Tibial artery (tissue), 4 donors: ENCODE measurements around the gene C1orf226.

Experiments
- DNase-seq, 2 donors: peaks; one replicate each; pipeline ENCODE4 v3.0.0-alpha.2; 2019
- H3K27ac ChIP-seq, 2 donors: fragments of 200-600 bp; sonication (generic) in 1 of 2; 1 replicate in 1 of 2; 2 replicates in 1 of 2; pipeline ENCODE4 v1.5.1; 2018 to 2019; ENCODE audit warnings: mild to moderate bottlenecking in 1 of 2
- H3K27me3 ChIP-seq, 2 donors: fragments of 200-600 bp; sonication (generic) in 1 of 2; one replicate each; pipeline versions ENCODE4 v1.5.1 to v1.6.0; 2016 to 2019
- H3K36me3 ChIP-seq, 3 donors: fragments of 200-600 bp; sonication (generic) in 2 of 3; one replicate each; pipeline ENCODE4 v1.5.1; 2016 to 2019; ENCODE audit warnings: mild to moderate bottlenecking in 2 of 3
- H3K4me1 ChIP-seq, 4 donors: fragments of 200-600 bp; sonication (generic) in 2 of 4; 1 replicate in 3 of 4; 2 replicates in 1 of 4; pipeline ENCODE4 v1.5.1; 2016 to 2019
- H3K4me3 ChIP-seq, 2 donors: fragments of 200-600 bp; sonication (generic) in 1 of 2; 1 replicate in 1 of 2; 2 replicates in 1 of 2; pipeline ENCODE4 v1.5.1; 2018 to 2019; ENCODE audit warnings: mild to moderate bottlenecking in 2 of 2
- H3K9me3 ChIP-seq, 3 donors: fragments of 200-600 bp; sonication (generic) in 1 of 3; one replicate each; pipeline ENCODE4 v1.5.1; 2016 to 2019
- CTCF ChIP-seq, 2 experiments: fragments of 200-600 bp in 1 of 2; fragments of 450-650 bp in 1 of 2; IDR thresholded peaks; one replicate each; pipeline ENCODE4 v1.5.1; 2017 to 2019; ENCODE audit warnings: antibody characterized with exemption in 2 of 2, mild to moderate bottlenecking in 1 of 2, moderate library complexity in 1 of 2
- intact Hi-C: fragments of 100-400 bp; cut with DNase I; formaldehyde crosslinking; loops from one replicate; pipeline ENCODE4 v1.15.0; 2023; ENCODE audit warnings: low total_unique reads

Gene C1orf226

GRCh38 chr1:162366149-162366548 is 15.4 kb upstream of the C1orf226 start:
- TF ChIP-seq CTCF (IDR thresholded peaks at IDR 0.05) = no peak
- Histone ChIP-seq H3K27me3 (no peaks in the 10 kb centered on the region), H3K4me3 (no peak overlapping the region), H3K27ac (no peak overlapping the region), H3K9me3 (no peaks in the 10 kb centered on the region), H3K4me1 (no peaks in the 10 kb centered on the region), H3K36me3 (peaks cover 0 to 19% (median 0%) of the 10 kb centered on the region in 3 donors)
- intact Hi-C loops = no loop called here
- no peak for DNase-seq

GRCh38 chr1:162366671-162367070 is 14.9 kb upstream of the C1orf226 start:
- H3K9me3 ChIP-seq = no peaks in the 10 kb centered on the region
- intact Hi-C loops = no loop called here

GRCh38 chr1:162367073-162367472 is 14.5 kb upstream of the C1orf226 start:
- intact Hi-C loops = no loop called here
- H3K4me3 ChIP-seq = peak overlapping the region; percentile 13 to 34
- no peak for TF ChIP-seq CTCF (IDR thresholded peaks at IDR 0.05)
- DNase-seq = no peak
- H3K36me3 ChIP-seq = peaks cover 0 to 19% (median 0%) of the 10 kb centered on the region in 3 donors
- H3K9me3 ChIP-seq = no peaks in the 10 kb centered on the region
- H3K4me1 ChIP-seq = no peaks in the 10 kb centered on the region
- H3K27me3 ChIP-seq = no peaks in the 10 kb centered on the region
- H3K27ac ChIP-seq = no peak overlapping the region

More at GRCh38 chr1:162366671-162367070, 14.9 kb upstream of the C1orf226 start:
- DNase-seq = no peak
- TF ChIP-seq CTCF (IDR thresholded peaks at IDR 0.05) = no peak
- H3K36me3 ChIP-seq = peaks cover 0 to 19% (median 0%) of the 10 kb centered on the region in 3 donors
- no peaks in the 10 kb centered on the region for H3K27me3 ChIP-seq
- peak overlapping the region; percentile 13 to 34 for H3K4me3 ChIP-seq
- no peaks in the 10 kb centered on the region for H3K4me1 ChIP-seq
- H3K27ac ChIP-seq = no peak overlapping the region

GRCh38 chr1:162367772-162368171 is 13.8 kb upstream of the C1orf226 start:
- intact Hi-C loops = no loop called here
- Histone ChIP-seq H3K4me1 (no peaks in the 10 kb centered on the region), H3K27ac (no peak overlapping the region), H3K36me3 (peaks cover 0 to 19% (median 0%) of the 10 kb centered on the region in 3 donors), H3K27me3 (no peaks in the 10 kb centered on the region), H3K9me3 (no peaks in the 10 kb centered on the region), H3K4me3 (no peak overlapping the region)
- no peak for DNase-seq
- TF ChIP-seq CTCF (IDR thresholded peaks at IDR 0.05) = no peak

GRCh38 chr1:162368451-162368850 is 13.1 kb upstream of the C1orf226 start:
- no peak for DNase-seq

More at GRCh38 chr1:162368451-162368850, 13.1 kb upstream of the C1orf226 start:
- H3K27me3 ChIP-seq = no peaks in the 10 kb centered on the region
- no peak for TF ChIP-seq CTCF (IDR thresholded peaks at IDR 0.05)
- intact Hi-C loops = no loop called here
- H3K4me3 ChIP-seq = no peak overlapping the region
- no peaks in the 10 kb centered on the region for H3K4me1 ChIP-seq
- H3K9me3 ChIP-seq = no peaks in the 10 kb centered on the region
- H3K36me3 ChIP-seq = peaks cover 0 to 19% (median 0%) of the 10 kb centered on the region in 3 donors
- H3K27ac ChIP-seq = no peak overlapping the region
